ENCODE results near the gene DNAJC12. TPM values are rescaled to one million over a fixed set of nuclear protein-coding genes. Genes with fewer than 3 reads are reported as not detected.

Gene DNAJC12
- total and polyA plus RNA-seq, 2 of the 8 experiments (the other 6 are each of a cell fraction or from before 2014, with no cell fraction given), result 0.86 to 4.2 TPM

- no peak for TF ChIP-seq SIN3A (conservative IDR thresholded peaks at IDR 0.05 in 1 of 2, IDR thresholded peaks at IDR 0.05 in 1 of 2; ENCODE audit: low read depth in 1 of 2, low read length in 2 of 2)
- no peak for TF ChIP-seq JUN (IDR thresholded peaks at IDR 0.05; ENCODE audit: low read depth, low read length)
These were observed 61.6 kb downstream of the DNAJC12 start (continued) for GRCh38 chr10:67776371-67776770.
